Hippocampal formation (tissue), 2 donors: ENCODE data around the gene CC2D1B.
A peak's percentile ranks its signal among the peaks of the same experiment; 100 is the strongest.
"Not testable (repeated sequence)": the region's sequence is repeated elsewhere in the genome, so short reads cannot be mapped to it uniquely, and the experiment has no call there.

ENCODE experiments used
- DNase-seq, 2 donors: peaks; one replicate each; lab custom pipeline; 2025; lab: John Stamatoyannopoulos, UW

Gene CC2D1B, protein sequence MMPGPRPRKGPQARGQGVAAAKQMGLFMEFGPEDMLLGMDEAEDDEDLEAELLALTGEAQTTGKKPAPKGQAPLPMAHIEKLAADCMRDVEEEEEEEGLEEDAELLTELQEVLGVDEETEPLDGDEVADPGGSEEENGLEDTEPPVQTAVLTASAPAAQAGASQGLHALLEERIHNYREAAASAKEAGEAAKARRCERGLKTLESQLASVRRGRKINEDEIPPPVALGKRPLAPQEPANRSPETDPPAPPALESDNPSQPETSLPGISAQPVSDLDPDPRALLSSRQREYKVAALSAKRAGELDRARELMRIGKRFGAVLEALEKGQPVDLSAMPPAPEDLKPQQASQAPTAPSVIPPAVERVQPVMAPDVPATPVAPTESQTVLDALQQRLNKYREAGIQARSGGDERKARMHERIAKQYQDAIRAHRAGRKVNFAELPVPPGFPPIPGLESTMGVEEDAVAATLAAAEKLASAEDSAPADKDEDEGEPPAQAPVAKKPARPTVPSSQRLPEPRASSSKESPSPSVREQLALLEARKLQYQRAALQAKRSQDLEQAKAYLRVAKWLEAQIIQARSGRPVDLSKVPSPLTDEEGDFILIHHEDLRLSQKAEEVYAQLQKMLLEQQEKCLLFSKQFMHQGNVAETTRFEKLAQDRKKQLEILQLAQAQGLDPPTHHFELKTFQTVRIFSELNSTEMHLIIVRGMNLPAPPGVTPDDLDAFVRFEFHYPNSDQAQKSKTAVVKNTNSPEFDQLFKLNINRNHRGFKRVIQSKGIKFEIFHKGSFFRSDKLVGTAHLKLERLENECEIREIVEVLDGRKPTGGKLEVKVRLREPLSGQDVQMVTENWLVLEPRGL

DNA sequence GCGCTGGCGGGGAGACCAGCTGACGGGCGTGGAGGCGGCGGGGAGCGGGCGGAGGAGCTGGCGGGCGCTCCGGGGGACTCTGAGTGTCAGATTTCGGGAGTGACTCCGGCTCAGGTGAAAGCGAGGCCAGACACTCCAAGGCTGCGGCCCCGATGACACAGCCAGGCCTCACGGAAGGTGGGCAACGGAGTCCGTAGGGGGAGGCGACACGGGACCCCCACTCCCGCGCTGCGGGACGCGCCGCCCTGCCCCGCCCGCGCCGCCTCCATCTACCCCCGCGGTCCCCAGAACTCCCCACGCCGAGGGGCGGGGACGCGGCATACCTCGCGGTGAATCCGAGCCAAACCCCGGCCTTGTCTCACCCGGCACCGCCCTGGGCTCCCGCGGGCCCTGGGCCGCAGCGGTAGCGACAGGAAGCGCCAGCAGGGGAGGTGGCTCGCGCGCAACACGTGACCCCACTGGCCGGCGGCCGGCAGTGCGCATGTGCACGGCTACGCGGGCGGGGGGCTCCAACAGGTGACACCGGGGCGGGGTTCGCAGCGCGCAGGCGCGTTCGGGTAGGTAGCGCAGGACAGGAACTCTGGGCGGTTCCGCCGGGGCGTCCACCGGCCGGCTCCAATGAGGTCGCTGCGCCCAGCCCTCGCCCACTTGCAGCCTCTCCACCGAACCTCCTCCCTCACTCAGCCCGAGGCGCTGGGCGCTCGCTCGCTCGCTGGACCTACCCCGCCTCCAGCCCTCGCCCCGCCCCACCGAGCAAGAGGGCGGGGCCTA lies at the start of gene CC2D1B:
Gene CC2D1B (minus strand): TSS at position 460 of the 771 bp plus-strand sequence. CDS start 1,585 bp downstream, outside the sequence.
- DNase-seq, result peak; percentile 79 to 93

- no peak for DNase-seq
Measured at GRCh38 chr1:52414942-52415341, 48.9 kb upstream of the CC2D1B start.

DNA sequence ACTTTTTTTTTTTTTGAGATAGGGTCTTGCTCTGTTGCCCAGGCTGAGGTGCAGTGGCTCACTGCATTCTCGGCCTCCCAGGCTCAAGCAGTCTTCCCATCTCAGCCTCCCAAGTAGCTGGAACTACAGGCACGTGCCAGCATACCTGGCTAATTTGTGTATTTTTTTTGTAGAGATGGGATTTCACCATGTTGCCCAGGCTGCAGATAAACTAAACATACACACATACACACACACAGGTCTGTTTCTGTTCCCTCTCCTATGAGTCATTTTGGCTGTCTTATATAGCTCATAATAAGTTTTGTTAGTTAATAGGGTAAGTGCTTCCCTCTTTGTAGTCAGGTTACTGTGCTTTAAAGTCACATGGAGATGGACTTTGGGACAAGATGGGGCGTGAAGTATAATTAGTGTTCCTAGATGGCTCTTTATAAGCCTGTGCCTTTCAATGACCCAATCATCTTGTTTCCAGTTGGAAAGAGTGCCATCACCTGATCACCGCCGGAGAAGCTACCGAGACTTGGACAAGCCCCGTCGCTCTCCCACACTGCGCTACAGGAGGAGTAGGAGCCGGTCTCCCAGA lies 47.5 kb upstream of the CC2D1B start:
- no peak for DNase-seq

- DNase-seq, result no peak
Measured at GRCh38 chr1:52404975-52405338, 39.0 kb upstream of the CC2D1B start.

- DNase-seq, result peak; percentile 90 to 95
Measured at GRCh38 chr1:52404116-52404974, 38.3 kb upstream of the CC2D1B start, which contains the start of the genes ORC1 and PRPF38A. TSS of gene ORC1 (minus strand) at chr1:52404423. CDS start at chr1:52402223, 2,200 bp downstream. TSS of gene PRPF38A (plus strand) at chr1:52404602. CDS start at chr1:52404750, 148 bp downstream.

DNA sequence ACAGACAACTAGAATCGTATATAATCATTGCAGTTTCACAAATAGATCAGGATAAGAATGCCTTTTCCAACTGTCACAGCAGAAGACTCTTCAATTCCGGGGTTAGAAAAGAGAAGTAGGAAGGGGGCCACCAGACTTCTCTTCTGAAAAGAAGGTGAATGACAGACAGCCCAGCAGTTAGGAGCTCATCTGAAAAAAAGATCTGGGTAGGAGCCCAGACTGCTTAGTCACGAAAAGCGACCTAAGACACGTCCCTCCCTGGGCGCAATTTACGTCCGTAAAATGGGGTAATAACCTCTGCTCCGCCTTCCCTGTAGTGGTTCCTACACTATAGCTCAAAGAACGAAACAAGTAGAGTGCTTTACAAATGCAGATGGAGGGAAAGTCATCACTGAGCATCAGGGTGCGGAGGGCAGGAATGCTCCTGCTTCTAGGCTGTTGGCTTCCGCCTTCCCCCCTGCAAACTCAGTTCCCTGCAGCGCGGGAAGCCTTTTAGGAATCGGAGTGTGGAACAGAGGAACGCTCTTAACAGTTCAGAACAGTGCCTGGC lies 37.6 kb upstream of the CC2D1B start:
- no peak for DNase-seq

- no peak for DNase-seq
Measured at GRCh38 chr1:52402860-52403240, 36.8 kb upstream of the CC2D1B start.

- no peak for DNase-seq
Measured at GRCh38 chr1:52400131-52400530, 34.1 kb upstream of the CC2D1B start.

DNA sequence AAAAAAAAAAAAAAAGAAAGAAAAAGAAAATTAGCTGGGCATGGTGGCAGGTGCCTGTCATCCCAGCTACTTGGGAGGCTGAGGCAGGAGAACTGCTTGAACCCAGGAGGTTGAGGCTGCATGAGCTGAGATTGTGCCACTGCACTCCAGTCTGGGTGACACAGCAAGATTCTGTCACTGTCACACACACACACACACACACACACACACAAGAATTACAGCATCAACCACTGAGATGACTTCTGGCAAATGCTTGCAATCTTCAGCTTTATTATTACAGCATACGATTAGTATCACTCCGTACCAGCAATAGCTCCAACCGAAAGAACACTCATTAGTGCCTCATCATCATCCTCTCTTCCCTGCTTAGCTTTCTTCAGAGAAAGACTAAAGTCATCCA lies 33.6 kb upstream of the CC2D1B start:
- DNase-seq, result no peak

GRCh38 chr1:52393174-52393573 lies 27.2 kb upstream of the CC2D1B start:
- DNase-seq, result no peak

GRCh38 chr1:52386458-52386857 lies 20.5 kb upstream of the CC2D1B start:
- no peak for DNase-seq

DNA sequence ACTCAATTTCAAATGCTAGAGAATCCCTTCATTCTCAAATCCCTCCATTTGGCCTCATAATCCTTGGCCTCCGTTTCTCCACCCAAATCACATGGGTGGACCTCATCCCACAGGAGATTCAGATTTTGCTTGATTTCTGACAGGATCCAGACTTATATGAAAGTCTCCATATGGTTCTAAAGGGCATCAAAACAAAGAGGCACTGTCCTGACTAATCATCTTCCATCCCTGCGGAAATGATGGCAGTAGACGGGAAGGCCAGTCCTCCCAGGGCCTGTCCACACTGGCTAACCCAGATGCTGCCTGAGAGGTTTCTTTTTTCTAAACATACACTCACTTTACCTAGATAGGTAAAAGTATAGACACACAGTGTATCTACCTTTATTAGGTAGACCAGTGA lies 19.4 kb upstream of the CC2D1B start:
- no peak for DNase-seq

DNA sequence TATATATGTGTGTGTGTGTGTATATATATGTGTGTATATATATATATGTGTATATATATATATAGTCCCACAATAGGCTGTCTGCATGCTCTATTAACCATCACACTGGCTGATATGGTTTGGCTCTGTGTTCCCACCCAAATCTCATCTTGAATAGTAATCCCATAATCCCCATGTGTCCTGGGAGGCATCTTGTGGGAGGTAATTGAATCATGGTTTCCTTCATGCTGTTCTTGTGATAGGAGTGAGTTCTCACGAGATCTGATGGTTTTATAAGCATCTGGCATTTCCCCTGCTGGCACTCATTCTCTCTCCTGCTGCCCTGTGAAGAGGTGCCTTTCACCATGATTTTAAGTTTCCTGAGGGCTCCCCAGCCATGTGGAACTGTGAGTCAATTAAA lies 3.8 kb upstream of the CC2D1B start:
- DNase-seq, result not testable (repeated sequence)

DNA sequence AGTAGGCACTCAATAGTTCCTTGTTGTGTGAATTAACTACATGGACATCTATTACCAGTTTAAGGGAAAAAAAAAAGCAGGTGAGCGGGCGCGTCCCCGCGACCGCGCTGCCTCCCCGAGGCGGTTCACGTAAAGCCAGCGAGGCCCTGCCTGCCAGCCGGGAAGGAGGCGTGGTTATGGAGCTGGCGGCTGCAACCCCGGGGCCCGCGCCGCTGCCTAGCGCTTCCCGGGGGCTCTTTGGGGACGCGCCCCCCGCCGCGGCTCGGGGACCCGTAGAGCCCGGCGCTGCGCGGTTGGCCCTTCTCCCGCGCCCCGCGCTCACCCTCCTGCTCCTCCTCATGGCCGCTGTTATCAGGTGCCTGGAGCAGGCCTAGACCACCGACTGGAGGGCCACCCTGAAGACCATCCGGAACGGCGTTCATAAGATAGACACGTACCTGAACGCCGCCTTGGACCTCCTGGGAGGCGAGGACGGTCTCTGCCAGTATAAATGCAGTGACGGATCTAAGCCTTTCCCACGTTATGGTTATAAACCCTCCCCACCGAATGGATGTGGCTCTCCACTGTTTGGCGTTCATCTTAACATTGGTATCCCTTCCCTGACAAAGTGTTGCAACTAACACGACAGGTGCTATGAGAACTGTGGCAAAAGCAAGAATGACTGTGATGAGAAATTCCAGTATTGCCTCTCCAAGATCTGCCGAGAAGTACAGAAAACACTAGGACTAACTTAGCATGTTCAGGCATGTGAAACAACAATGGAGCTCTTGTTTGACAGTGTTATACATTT lies 2.6 kb upstream of the CC2D1B start:
- peak; percentile 27 to 31 for DNase-seq

DNA sequence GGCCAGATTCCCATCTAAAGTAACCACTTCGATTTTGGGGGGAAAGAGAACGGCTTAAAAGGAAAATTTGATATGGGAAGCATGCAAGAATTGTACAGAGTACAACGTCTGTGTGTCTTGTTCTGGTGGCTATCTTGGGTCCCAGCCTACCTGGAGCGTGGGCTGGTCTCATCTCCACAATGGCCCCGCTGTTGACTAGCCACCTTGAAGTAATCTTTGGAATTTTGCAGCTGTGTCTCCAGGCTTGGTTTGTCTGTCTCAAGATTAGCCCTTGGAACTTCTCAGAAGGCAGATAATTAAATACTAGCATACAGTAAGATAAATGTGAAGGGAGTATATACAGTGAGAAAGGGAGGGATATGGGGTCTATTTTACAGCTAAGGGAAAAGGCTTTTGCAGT lies 1.3 kb upstream of the CC2D1B start:
- DNase-seq, result no peak

- no peak for DNase-seq
Measured at GRCh38 chr1:52366517-52366827, 467 bp upstream of the CC2D1B start.

- peak; percentile 39 to 43 for DNase-seq
Measured at GRCh38 chr1:52365071-52365745, 797 bp downstream of the CC2D1B start.

- DNase-seq, result no peak
Measured at GRCh38 chr1:52364235-52364839, 1.7 kb downstream of the CC2D1B start.

GRCh38 chr1:52360595-52360968 lies 5.4 kb downstream of the CC2D1B start:
- no peak for DNase-seq
